GM19463 (cell line): ENCODE results near the gene RTN4RL1.

Experiments used
- ATAC-seq: cut with Tn5 transposase; IDR thresholded peaks from one replicate; pipeline ENCODE4 v1.9.1; 2021; ENCODE audit warnings: mild to moderate bottlenecking, moderate library complexity; ENCODE audit not compliant: unreplicated experiment

Gene RTN4RL1

DNA sequence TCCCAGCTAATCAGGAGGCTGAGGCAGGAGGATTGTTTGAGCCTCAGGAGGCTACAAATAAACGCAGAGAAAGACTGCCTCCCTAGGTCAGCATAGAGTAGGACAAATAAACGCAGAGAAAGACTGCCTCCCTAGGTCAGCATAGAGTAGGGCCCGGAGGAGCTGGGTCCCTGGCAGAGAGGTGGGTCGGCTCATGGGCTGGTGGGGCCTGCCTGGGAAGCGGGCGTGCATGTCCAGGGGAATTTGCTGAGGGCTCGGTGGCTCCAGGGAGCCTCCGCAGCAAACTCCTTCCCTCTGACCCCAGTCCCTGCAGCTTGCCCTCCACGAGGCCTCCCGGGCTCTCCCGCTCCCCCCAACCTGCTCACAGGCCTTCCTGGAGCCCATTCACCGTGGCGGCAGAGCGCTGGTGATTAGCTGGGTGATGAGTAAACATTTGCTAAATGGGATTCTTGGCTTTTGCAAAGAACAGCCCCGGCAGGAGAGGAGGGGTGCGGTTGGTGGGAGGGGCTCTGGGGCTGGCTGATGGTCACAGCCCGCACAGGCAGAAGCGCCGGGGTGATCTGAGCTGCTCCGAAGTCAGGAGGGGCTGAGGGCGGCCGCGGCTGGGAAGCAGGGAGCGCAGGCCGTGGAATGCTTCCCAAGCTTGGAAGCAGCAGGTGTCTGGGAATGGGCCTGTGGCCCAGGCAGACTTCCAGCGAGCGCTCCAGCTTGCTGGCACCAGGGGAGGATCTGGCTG is 93.1 kb downstream of the RTN4RL1 start:
- no peak for ATAC-seq

GRCh38 chr17:1930337-1930645 is 94.8 kb downstream of the RTN4RL1 start:
- no peak for ATAC-seq

GRCh38 chr17:1928976-1929375 is 96.2 kb downstream of the RTN4RL1 start:
- ATAC-seq: no peak

DNA sequence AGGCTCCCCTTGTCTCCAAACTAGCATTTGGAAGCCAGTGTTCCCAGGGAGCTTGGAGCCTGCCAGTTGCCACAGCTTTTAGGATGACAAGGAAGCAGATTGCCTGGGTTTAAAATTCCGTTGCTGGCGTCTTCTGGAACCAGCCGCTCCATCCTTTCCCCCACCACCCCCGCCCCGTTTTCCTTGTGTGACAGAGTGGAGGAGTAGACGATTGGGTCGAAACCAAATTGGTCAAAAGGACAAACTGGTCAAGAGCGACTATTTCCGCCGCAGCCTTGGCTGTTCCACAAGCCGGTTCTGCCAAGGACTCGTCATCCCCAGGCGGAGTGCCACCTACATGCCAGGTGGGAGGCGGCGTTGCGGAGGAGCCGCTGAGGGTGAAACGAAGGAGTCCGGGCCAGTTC is 104.2 kb downstream of the RTN4RL1 start:
- no peak for ATAC-seq

GRCh38 chr17:1919201-1919600 is 105.9 kb downstream of the RTN4RL1 start:
- no peak for ATAC-seq

- no peak for ATAC-seq
Observed at GRCh38 chr17:1918346-1919162, 106.6 kb downstream of the RTN4RL1 start.

GRCh38 chr17:1916963-1917715 is 108.0 kb downstream of the RTN4RL1 start:
- no peak for ATAC-seq

GRCh38 chr17:1916316-1916715 is 108.8 kb downstream of the RTN4RL1 start:
- no peak for ATAC-seq

DNA sequence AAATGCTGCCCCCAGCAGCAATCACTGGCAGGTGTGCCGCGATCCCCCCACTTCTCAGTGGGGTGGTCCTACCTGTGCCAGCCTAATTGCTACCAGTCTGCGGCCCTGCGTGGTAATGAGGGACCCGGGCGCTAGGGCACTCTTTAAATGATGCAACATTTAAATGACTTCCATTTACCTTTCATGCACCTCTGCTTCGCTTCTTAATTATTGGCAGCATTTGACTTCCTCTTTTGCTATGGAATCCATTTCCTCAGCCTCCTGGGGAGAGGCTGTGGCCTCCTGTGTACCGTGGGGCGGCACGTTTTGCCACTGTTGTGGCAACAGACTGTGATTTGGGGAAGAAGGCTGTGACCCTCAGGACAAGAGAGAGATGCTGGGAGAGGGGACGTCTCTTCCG is 109.2 kb downstream of the RTN4RL1 start:
- ATAC-seq: no peak

DNA sequence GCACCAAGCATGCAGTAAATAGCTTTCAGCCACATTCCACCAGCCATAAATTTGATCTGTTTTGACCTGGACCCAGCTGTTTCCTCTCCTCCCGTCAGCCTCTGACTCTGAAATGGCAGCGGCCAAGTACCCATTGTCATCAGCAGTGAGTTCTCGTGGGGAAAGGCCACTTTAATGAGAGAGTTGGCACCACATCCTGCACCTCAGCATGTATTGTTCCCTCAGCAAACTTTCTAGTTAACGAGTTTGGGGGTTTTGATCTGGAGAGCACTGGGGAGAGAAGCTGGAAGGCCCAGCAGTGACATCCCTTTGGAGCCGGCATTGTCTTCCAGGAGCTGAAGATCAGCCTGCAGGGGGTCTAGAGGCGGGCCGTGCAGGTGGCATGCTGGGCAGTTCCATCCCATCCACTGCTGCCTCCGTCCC is 110.5 kb downstream of the RTN4RL1 start:
- no peak for ATAC-seq

DNA sequence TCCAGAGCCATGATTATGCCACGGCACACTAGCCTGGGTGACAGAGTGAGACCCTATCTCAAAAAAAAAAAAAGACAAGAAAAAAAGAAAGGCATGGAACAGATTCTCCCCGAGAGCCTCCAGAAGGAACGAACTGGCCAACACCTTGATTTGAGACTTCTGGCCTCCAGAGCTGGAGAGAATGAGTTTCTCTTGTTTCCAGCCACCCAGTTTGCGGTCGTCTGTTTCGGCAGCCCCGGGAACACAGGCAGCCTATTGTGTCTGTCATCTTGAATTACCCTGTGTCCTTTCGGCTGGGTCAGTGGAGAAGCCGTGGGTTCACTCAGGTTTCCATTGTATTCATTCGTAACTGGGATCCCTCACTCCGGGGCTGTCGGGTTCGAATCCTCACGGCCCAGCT is 111.4 kb downstream of the RTN4RL1 start:
- ATAC-seq: no peak

- ATAC-seq: no peak
Observed at GRCh38 chr17:1912146-1912545, 113.0 kb downstream of the RTN4RL1 start.

DNA sequence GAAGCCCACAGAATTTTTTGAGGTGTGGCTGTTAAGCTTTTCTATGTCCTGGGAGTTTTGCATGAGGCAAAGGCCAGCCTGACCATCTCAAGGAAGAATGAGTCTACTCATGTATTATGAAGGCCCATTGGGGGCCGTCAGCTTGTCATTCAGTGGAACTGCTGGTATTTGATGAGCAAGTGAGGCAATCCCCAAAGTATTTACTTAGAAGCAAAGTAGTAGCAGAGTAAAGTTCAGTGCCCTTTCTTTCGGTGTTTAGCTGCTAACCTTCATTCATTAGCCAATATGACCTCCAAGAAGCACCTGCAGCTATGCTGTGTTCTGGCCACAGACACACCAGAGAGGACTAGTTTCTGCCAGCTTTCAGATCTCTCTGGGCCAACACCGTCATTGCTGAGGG is 115.1 kb downstream of the RTN4RL1 start:
- no peak for ATAC-seq

- no peak for ATAC-seq
Observed at GRCh38 chr17:1908699-1909309, 116.3 kb downstream of the RTN4RL1 start.

- ATAC-seq: no peak
Observed at GRCh38 chr17:1907909-1908698, 117.0 kb downstream of the RTN4RL1 start.

GRCh38 chr17:1907216-1907631 is 117.9 kb downstream of the RTN4RL1 start:
- no peak for ATAC-seq

GRCh38 chr17:1906662-1907101 is 118.5 kb downstream of the RTN4RL1 start:
- ATAC-seq: no peak

DNA sequence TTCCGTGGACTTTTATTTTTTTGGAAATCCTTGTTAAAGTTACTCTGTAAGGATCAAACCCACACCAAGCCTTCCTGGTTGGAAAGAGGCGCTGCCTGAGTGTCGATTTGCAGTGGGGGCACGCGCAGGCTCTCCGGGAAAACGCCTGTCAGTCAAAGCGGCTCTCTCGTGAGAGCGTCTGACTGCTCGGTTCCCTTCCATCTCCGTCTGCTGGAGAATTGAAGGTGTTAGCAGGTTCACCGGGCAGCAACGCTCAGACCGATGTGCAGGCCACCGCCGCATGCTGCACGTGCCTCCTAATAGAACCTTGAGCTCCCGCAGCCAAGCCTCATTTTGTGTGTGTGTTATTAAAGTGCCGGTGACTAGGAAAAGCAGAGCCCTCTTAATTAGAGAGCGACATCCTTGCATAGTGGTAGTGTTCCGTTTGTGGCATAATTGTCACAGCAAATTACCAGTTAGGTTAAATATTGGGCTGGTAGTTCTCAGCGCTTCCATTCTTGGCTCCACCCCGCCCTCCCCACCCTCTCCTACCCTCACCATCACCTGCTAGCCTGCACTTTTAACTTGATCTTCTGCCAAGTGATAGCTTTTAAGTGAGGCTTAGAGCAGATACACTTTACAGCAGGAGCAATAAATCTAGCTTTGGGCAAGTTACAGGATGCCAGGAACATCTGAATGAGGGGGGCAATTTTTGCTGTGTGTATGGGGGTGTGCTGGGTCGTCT is 119.8 kb downstream of the RTN4RL1 start:
- no peak for ATAC-seq

DNA sequence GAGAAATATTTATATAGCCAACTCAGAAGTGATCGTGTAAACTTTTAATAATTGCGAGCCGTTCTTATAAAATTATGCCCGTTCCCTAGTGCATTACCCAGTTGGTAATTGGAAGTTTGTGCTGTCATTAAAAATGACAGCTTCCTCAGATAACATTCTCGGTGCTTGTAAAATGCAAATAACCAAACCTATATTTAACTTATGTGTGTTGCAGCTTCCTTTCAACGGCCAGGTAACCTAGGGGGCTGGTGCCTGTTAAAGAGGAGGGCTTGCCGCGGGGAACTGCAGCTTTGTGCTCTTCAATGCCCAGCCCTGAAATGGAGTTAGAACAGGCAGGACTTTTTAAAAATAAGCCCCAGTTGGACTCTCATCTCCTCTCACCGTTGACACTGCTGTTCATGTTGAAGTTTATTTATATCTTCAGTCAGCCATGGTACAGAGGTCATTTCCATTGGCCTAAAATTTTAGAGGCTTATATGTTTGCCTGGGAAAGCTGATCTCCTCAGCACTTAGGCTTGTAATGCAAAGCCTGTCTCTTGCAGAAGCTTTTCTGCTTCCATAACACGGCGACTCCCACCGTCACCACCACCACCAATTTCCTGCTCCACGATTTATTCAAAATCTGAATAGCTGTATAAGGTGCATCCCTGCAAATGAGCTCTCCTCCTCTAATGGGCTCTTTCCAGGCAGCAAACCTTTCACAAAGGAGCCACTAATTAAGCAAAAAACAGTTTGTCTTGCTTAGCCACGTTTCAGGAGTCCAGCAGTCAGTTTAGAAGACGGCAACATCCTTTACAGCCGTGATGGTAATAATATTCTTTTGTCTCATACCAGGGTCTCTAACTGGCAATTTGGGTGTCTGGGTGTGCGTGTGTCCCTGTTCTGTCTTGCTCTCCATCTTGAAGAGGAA is 120.6 kb downstream of the RTN4RL1 start:
- ATAC-seq: no peak
